Measurements from ENCODE around the gene RNF166.
A peak's percentile ranks its signal among the peaks of the same experiment; 100 is the strongest.

The RNF166 gene

DNA sequence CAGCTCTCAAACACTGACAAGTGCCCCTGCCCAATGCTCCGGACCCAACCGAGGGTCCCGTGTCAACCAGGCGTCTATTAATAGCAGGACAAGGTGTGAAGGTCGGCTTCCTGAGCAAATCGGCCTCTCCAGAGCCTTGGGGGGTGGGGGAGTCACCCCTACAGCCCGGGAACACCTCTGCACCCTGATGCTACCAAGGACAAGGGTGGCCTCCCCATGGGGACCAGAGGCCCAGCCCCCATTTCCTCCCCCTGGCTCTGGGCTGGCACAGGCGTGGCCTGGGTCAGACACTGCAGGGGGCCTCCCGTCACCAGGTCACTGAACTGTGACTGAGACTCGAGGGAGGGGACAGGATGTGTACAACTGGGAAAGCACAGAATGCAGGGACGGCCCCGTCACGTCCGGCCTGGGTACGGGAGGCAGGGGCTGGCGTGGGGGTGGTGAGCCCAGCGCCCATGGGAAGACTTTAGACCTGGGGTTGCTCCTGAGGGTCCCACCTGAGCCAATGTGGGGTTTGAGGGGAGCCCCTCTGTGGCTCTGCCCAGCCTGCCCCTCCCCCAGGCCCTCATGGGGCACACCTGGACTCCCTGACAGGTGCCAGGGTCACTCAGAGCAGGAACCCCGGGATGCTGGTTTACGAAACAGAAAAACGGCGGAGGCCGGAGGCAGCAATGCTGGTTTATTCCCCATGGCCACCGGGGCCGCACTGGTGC lies 54.8 kb downstream of the RNF166 start:
- DNase-seq, result peak; percentile 25 to 39 (median 29)

- DNase-seq, result peak; percentile 88 to 95 (median 92)
Measured at GRCh38 chr16:88650749-88651275, 55.4 kb downstream of the RNF166 start, which contains the start of gene CYBA. Gene CYBA (minus strand): TSS chr16:88651053. CDS start chr16:88651013, 40 bp downstream.

DNA sequence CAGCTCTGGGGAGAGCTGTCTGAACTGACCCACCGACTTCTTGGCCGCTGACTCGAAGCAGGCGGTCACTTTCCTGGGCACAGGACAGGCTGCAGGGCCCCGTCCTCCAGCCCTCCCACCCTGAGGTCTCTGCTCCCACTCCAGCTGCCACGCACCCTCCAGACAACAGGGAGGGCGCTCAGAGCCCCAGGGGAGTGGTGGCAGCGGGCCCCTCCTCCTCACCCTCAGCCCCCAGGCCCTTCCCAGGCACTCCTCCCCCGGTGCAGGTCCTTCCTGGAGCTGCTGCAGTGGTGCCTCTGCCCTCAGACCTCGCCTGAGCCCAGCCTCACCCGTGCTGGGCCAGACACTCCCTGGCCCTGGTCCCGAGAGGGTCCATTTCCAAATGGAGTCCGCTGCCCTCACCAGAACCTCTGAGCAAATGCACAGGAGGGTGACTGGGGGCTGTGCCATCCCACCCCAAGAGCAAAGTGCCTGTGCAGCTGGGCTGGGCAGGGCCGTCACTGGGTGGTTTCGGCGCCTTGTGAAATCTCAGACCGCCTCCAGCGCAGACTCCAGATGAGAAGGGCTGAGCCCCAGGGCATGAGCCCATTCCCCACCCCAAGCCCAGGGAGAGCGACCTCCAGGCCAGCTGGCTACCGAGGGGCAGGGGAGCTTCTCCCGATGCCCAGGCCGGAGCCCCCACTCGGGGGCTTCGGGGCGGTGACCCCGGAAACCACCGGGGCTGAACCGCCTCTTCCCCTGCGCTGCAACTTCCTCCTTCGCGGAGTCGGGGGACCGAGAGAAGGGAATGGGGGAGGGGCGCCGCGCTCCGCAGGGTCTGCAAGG lies 56.1 kb downstream of the RNF166 start:
- peak; percentile 66 to 76 (median 72) for DNase-seq

DNA sequence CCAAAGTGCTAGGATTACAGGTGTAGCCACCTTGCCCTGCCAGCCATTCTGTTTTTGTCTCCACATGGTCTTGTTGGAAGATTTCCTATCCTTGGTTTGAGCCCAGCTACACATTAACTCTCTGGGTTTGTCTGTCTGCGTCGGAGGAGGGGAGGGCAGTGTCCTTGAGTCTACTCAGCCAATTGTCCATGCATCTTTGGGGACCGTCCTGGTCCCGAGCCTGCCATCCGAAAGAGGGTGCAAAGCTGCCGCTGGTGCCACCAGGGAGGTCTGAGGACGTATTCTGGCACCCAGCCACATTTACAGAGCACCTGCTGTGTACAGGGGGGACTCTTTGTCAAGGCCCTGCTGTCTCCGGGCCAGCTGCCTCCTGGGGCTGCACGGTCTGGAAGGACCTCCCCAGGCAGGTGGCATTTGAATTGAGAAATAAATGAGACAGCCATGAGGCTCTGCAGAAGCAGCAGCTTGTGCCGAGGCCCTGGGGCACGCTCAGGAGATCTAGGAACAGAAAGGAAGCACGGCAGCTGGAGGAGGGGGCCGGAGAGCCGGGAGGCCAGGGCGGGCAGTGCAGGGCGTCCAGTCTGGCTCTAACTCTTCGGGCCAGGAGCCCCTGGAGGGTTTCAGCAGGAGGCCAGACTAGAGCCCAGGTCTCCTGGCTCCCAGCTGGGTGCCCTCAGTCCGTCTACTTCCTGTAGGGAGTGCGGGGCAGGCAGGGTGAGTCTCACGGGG lies 56.8 kb downstream of the RNF166 start:
- peak in 3 of 4 experiments; percentile 29 to 45 (median 36) for DNase-seq

- no peak for DNase-seq
Measured at GRCh38 chr16:88647178-88648070, 58.8 kb downstream of the RNF166 start.

All from suppressor macrophage (primary cell).